Measurements from ENCODE around the gene YTHDC2.

- TF ChIP-seq EP300 (IDR thresholded peaks at IDR 0.05; ENCODE audit: borderline replicate concordance) (no peak), REST (IDR thresholded peaks at IDR 0.05; ENCODE audit: low read depth) (no peak), YY1 (IDR thresholded peaks at IDR 0.05; ENCODE audit: low read depth) (no peak)
Measured at GRCh38 chr5:113598150-113598549, 84.7 kb downstream of the YTHDC2 start.
